GM12891 (cell line): ENCODE measurements around the gene PSMB1.

Experiments used
- POLR2A ChIP-seq: IDR thresholded peaks from 2 replicates; pipeline ENCODE4 v1.6.1; 2011; ENCODE audit warnings: low read depth, low read length, control low read depth
- SPI1 ChIP-seq: IDR thresholded peaks from 2 replicates; pipeline ENCODE4 v1.6.1; 2011; ENCODE audit warnings: low read depth, low read length, control low read depth

DNA sequence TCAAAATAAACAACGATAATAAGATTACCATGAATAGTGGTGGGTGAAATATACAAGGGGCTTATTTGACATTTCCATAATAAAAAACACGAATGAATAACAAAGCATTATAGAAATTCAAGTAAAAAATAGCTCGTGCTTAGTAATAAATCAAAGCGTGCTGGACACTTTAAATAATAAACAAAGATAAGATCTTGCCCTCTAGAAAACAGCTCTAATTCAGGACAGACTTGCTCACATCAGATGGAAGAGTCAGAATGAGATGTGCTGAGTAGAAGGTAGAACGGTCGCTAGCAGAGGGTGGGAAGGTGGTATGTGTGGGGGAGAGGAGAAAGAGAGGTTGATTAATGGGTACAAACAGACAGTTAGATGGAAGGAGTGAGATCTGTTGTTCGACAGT is 27.3 kb downstream of the PSMB1 start:
- TF ChIP-seq POLR2A = no peak
- no peak for TF ChIP-seq SPI1
